GM20431 (cell line): Measurements from ENCODE around the gene C10orf67.
"Not testable (repeated sequence)": the region's sequence is repeated elsewhere in the genome, so short reads cannot be mapped to it uniquely, and the experiment has no call there.

Source experiments
- in situ Hi-C: fragments of 300-500 bp; cut with MseI, MboI; formaldehyde crosslinking; loops from one replicate; pipeline ENCODE4 v1.15.0; 2020; ENCODE audit warnings: low sequenced_read_pairs; ENCODE audit not compliant: unreplicated experiment

C10orf67 gene

DNA sequence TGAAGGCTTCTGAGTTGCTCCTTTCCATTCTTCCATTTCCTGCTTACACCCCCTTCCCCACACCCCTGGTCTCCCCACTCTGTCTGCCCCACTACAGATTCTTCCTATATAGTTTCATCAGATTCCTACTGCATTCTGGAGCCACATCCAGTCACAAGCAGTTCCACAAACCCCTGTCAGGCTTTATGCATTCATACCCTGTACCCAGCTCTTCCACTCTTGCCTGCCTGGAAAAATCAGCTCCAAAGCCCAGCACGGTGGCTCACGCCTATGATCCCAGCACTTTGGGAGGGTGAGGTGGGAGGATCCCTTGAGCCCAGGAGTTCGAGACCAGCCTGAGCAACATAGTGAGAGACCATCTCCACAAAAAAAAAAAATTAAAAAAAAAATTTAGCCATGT is 60.4 kb downstream of the C10orf67 start:
- in situ Hi-C loops: loop anchor here (25.0 kb wide), 1 partner anchor 122 kb away; no protein-coding TSS in a partner anchor

- in situ Hi-C loops: loop anchor here (25.0 kb wide), 1 partner anchor 121 kb away; no protein-coding TSS in a partner anchor
Observed at GRCh38 chr10:23283680-23284079, 60.9 kb downstream of the C10orf67 start.

DNA sequence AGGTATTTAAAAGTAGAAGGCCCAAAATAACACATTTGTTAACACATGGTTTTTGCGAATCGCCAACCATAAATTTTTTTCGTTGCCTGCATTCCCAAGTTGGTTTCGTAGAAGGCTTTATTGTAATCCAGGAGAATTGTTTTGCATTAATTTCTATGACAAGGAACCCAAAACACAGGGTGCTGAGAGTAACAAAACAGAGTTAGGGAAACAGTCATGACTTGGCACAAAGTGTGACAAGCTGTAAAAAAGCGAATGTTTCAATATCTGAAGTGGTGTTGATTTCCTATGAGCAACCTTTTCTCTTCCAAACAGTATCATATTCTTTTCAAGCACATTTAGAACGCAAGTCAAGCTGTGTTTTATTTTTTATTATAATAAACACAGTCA is 63.6 kb downstream of the C10orf67 start:
- in situ Hi-C loops: loop anchor here (25.0 kb wide), 1 partner anchor 119 kb away; no protein-coding TSS in a partner anchor

GRCh38 chr10:23280419-23281043 is 64.1 kb downstream of the C10orf67 start:
- in situ Hi-C loops: loop anchor here (25.0 kb wide), 1 partner anchor 118 kb away; no protein-coding TSS in a partner anchor

DNA sequence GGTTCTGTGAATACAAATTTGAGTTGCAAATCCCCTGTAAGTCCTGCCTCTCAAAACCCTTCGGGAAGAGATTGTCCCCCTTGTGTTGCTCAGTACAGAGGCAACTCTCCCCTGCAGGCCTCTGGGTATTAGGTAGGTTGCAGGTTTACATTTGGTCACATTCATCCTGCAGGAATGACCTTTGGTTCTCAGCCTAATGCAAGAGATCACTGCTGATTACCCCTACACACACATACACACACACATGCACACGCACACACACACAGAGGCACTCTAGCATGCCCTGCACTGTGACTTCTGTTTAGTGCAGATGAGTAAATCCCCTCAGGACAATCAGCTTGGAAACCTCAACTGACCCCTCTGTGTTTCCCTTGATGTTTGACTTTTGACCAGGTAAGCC is 69.2 kb downstream of the C10orf67 start:
- in situ Hi-C loops: loop anchor here (25.0 kb wide), 1 partner anchor 113 kb away; no protein-coding TSS in a partner anchor

- in situ Hi-C loops: not testable (repeated sequence)
Observed at GRCh38 chr10:23274179-23274578, 70.4 kb downstream of the C10orf67 start.

DNA sequence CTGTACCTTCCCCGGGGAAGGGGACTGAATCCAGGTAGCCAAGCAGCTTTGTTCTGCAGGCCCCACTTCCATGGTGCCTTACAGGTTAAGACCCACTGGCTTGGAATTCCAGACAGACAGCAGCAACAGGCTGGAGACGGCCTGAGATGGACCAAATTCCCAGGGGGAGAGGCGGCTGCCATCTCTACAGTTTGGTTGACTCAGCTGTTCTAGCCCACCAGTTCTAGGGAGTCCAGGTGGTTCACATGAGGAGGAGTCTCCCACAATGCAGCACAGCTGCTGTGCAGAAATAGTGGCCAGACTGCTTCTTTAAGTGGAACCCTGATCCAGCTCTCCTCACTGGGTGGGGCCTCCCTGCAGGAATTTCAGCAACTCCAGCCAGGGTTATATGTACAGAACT is 74.1 kb downstream of the C10orf67 start:
- in situ Hi-C loops: no loop called here

DNA sequence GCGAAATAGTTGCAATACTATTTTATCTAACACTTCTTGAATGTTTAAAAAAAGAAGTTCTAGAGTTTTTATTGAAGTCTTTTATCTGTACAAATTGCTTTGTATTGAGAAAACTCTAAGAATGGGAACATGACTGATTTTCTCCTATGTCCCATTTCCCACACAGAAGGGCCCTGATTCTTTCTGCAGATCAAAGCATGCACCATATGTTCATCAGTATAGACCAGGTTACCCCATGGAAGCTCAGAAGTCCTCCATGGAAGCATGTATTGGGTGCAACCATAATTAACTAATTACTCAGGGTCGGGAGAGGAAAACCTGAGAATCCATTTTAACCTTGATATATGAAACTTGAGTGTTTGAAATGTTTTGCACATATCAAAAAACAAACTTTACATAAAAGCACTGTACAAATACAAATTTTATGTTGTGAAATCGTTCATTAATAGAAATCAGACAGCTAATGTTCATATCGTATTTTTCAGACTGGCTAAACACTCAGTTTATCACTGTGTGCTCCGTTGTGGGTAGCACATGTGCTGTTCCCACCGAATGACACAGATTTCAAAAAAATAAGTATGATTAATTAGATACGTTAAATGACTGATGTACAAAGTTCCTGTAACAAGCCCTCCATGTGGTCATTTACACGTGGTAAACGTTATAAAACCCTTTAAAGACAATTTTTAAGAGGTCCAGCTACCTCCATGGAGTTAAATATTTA is 81.0 kb downstream of the C10orf67 start:
- in situ Hi-C loops: no loop called here

DNA sequence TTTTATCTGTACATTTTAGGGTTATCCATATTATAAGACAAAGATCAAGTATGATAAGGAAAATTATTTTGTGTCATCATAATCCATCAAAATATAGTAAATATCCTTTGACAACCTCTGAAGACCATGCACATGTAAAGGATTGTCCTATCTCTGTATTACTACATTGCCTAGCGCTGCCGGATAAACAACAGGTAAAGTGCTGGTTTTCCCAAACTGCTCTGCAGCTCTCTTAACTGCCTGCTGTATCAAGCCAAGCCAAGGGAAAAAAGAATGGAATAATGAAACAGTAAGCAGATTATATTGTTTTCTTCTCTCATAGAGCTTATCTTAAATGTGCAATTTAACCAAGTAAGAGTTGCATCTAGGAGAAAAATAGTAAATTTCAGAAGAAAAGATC is 81.7 kb downstream of the C10orf67 start:
- in situ Hi-C loops: no loop called here

- in situ Hi-C loops: no loop called here
Observed at GRCh38 chr10:23258516-23258915, 86.1 kb downstream of the C10orf67 start.

GRCh38 chr10:23253780-23254179 is 90.8 kb downstream of the C10orf67 start:
- in situ Hi-C loops: no loop called here

DNA sequence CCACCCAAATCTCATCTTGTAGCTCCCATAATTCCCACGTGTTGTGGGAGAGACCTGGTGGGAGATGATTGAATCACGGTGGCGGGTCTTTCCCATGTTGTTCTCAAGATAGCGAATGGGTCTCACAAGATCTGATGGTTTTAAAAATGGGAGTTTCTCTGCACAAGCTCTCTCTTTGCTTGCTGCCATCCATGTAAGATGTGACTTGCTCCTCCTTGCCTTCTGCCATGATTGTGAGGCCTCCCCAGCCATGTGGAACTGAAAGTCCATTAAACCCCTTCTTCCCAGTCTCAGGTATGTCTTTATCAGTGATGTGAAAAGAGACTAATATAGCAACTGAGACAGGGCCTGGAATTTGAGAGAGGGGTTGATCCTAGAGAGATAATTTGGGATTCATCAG is 91.7 kb downstream of the C10orf67 start:
- in situ Hi-C loops: not testable (repeated sequence)

DNA sequence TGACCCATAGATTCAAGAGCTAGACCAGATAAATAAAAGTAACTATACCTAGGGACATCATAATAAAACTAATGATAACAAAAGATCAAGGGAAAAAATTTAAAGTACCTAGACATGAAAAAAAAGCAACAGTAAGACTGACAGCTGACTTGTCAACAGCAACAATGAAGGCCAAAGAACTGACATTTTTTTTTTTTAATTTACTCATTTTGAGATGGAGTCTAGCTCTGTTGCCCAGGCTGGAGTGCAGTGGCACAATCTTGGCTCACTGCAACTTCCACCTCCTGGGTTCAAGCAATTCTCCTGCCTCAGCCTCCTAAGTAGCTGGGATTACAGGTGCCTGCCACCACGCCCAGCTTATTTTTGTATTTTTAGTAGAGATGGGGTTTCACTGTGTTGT is 102.8 kb downstream of the C10orf67 start:
- in situ Hi-C loops: not testable (repeated sequence)

GRCh38 chr10:23238015-23238414 is 106.6 kb downstream of the C10orf67 start:
- in situ Hi-C loops: no loop called here

DNA sequence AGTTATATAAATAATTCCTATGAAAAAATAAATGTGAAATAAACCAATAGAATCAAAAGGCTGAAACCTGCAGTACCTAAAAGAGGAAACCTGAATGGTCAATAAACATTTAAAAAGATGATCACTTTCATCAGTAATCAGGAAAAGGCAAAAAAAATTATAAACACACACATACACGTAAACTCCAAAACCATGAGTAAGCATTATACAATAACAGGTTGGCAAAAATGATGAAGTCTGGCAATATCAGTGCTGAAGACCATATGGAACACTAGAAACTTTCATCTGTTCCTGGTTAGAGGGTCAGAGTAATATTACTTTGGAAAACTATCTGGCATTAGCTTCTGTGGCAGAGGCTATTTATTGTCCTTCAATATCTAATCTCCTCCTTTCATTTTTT is 114.0 kb downstream of the C10orf67 start:
- in situ Hi-C loops: no loop called here

DNA sequence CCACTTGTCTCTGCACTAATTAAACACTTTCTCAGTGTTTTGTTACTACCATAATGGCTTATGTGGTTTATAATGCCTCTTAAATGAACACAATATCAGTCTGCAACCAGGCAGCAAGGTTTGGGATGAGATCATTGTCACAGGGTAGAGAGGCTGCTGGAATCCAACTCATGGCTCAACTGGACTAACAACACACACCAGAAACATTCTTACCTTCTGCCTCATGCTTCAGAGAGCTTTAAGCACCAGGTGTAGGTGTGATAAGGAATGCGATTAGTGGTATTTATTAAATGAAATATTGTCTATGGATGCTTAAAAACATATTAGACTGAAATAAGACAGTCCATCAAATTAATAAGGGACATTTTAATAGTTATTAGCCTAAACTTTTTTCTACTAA is 127.1 kb downstream of the C10orf67 start:
- in situ Hi-C loops: no loop called here

DNA sequence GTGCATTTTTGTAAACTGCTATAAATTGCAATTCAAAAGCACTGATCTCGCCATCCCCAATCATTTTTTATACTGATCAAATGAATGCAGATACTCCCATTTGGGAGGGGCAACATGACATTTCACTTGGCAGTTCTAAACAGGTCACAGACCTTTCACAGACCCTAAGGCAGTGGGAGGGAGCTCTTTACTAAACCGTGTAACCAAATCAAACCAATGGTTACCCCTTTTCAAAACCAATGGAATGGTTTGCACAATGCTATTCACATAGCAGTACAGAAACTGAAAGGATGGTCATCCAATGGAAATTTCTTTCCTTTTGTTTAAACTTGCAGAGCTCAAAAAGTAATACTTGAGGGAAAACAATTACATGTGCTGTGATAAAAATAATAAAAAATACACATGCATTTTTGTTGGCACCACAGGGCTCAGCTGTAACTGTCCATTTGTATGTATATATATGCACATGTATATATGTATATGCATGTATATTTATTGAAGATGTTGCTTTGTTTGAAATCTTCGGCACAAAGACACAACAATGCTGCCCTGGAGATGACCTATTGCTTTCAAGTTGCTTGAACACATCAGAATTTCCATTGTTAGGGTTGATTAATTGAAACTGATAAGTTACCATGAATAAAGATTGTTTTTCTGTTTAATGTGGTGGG is 138.5 kb downstream of the C10orf67 start:
- in situ Hi-C loops: no loop called here

- in situ Hi-C loops: no loop called here
Observed at GRCh38 chr10:23204773-23205172, 139.8 kb downstream of the C10orf67 start.

DNA sequence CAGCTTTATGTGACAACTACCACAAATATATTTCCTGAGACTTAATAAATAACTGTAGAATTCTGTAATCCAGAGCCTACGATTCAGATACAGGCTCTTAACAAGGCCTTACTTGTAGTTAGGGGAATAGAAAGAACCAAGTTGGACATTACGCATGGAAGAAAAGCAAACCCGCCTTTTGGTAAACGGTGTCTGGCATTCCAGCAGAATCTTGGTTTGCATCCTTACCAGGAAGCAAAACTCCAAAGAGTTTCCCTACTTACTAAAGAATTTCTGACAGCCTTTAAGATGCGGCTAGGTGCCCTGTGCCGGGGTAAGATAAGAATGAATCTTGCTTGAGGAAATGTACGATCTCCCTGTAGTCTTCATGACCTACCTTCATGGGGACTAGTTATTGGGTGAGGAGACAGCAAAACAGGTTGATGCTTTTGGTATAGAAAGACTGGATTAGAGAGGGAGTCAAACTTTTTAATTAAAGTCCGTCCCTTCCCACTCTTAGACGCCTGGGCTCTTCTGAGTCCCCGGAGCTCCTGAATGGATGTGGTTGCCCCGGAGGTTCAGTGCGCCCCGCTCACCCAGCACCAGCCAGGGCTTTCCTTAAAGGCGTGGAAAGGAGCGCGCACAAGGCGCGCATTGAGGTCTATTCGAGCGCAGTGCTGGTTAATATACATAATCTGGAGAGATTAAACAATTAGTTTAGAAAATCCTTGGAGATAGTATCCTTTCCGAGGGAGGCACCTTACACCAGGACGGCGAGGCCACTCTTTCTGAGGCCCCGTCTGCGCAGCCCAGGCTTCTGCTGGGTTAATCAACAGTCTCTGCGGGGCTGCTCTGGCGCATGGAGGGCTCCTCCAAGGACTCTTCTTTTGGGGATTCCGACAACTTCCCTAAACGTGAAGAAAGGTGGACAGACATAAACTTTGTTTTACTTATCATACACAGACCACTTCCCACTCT is 140.9 kb downstream of the C10orf67 start:
- in situ Hi-C loops: no loop called here

GRCh38 chr10:23202779-23203178 is 141.8 kb downstream of the C10orf67 start:
- in situ Hi-C loops: no loop called here
